ENCODE measurements around the gene TAAR2. TPM values are rescaled to one million over a fixed set of nuclear protein-coding genes. Genes with fewer than 3 reads are reported as not detected.

TAAR2 gene
- not detected for total RNA-seq

DNA sequence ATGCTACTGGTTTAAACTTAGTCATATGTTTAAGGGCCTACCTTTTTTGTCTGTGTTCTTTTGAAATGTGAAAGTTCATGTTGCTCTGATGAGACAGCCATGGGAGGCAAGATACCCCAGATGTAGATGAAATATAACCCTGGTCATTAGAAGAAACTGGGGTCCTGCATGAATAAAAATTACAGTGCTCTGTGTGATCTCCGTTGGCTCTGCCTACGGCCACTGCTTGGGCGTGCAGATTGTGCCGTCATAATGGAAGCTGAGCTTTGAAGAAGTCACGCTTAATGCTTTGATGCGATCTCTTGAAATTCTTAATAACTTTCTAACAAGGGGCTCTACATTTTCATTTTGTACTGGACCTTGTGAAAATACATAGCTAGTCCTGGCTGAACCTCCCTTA lies at the start of gene TAAR2:
TAAR2 (minus strand) TSS at position 101 of the 400 bp plus-strand sequence; CDS start at position 101, 0 bp downstream.
- Histone ChIP-seq H3K36me3 (no peaks in the 10 kb centered on the region), H3K4me3 (no peak within 1 kb of the TSS), H3K27ac (no peak within 1 kb of the TSS), H3K4me1 (no peaks in the 10 kb centered on the region), H3K27me3 (no peaks in the 10 kb centered on the region), H3K9me3 (peaks cover 0 to 11% (median 1%) of the 10 kb centered on the region in 4 donors)
- WGBS, 2 donors, result 90 to 93% methylated on average over 6 of the region's 6 CpGs
- no peak for TF ChIP-seq POLR2A (IDR thresholded peaks at IDR 0.05)
- TF ChIP-seq, protein P1, sequence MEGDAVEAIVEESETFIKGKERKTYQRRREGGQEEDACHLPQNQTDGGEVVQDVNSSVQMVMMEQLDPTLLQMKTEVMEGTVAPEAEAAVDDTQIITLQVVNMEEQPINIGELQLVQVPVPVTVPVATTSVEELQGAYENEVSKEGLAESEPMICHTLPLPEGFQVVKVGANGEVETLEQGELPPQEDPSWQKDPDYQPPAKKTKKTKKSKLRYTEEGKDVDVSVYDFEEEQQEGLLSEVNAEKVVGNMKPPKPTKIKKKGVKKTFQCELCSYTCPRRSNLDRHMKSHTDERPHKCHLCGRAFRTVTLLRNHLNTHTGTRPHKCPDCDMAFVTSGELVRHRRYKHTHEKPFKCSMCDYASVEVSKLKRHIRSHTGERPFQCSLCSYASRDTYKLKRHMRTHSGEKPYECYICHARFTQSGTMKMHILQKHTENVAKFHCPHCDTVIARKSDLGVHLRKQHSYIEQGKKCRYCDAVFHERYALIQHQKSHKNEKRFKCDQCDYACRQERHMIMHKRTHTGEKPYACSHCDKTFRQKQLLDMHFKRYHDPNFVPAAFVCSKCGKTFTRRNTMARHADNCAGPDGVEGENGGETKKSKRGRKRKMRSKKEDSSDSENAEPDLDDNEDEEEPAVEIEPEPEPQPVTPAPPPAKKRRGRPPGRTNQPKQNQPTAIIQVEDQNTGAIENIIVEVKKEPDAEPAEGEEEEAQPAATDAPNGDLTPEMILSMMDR (IDR thresholded peaks at IDR 0.05), result no peak
- TF ChIP-seq EP300 (IDR thresholded peaks at IDR 0.05), result no peak
- DNase-seq (ENCODE audit: low spot score in 2 of 2), result no peak

DNA sequence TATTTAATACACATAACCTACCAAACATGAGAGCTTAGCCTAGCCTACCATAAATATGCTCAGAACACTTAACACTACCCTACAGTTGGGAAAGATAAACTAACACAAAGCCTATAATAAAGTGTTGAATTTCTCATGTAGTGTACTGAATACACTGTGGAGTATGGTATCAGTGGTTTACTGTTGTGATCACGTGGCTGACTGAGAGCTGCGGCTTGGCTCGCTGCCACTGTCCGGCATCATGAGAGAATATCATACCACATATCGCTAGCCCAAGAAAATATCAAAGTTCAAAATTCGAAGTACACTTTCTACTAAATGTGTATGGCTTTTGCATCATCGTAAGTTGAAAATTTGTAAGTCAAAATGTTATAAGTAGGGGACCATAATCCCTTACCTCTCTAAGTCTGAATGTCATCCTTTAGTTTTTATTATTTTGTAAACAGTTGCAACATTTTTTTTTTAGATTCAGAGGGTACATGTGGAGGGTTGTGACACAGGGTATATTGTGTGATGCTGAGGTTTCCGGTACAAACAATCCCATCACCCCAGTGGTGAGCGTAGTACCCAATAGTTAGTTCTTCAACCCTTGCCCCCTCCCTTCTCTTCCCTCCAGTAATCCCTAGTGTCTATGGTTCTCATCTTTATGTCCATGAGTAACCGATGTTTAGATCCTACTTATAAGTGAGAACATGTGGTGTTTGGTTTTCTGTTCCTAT lies 49.5 kb upstream of the TAAR2 start:
- Histone ChIP-seq H3K27me3 (no peaks in the 10 kb centered on the region), H3K27ac (no peak overlapping the region), H3K36me3 (no peaks in the 10 kb centered on the region), H3K4me3 (no peak overlapping the region), H3K4me1 (no peaks in the 10 kb centered on the region), H3K9me3 (no peaks in the 10 kb centered on the region)
- no peak for DNase-seq (ENCODE audit: low spot score in 2 of 2)
- TF ChIP-seq POLR2A (IDR thresholded peaks at IDR 0.05) (no peak), EP300 (IDR thresholded peaks at IDR 0.05) (no peak)
- TF ChIP-seq, protein P1 (IDR thresholded peaks at IDR 0.05), result no peak
- WGBS, 2 donors, result 52 to 64% methylated on average over 10 of the region's 10 CpGs

- TF ChIP-seq POLR2A (IDR thresholded peaks at IDR 0.05) (no peak), EP300 (IDR thresholded peaks at IDR 0.05) (no peak)
- TF ChIP-seq, protein P1 (IDR thresholded peaks at IDR 0.05), result no peak
- no peaks in the 10 kb centered on the region for H3K4me1 ChIP-seq
- 94% methylated on average over 1 of the region's 1 CpG for WGBS, 2 donors
- H3K9me3 ChIP-seq, result no peaks in the 10 kb centered on the region
- H3K36me3 ChIP-seq, result no peaks in the 10 kb centered on the region
- H3K27ac ChIP-seq, result no peak overlapping the region
- no peak for DNase-seq (ENCODE audit: low spot score in 2 of 2)
- H3K4me3 ChIP-seq, result no peak overlapping the region
- no peaks in the 10 kb centered on the region for H3K27me3 ChIP-seq
These were observed 47.2 kb upstream of the TAAR2 start for GRCh38 chr6:132671295-132671694.

GRCh38 chr6:132669690-132670291 lies 45.7 kb upstream of the TAAR2 start:
- 8 to 13% methylated on average over 4 of the region's 4 CpGs for WGBS, 2 donors
- DNase-seq (ENCODE audit: low spot score in 2 of 2), result no peak
- H3K27me3 ChIP-seq, result no peaks in the 10 kb centered on the region
- H3K9me3 ChIP-seq, result no peaks in the 10 kb centered on the region
- no peak overlapping the region for H3K4me3 ChIP-seq
- no peaks in the 10 kb centered on the region for H3K36me3 ChIP-seq
- H3K27ac ChIP-seq, result no peak overlapping the region
- H3K4me1 ChIP-seq, result no peaks in the 10 kb centered on the region
- TF ChIP-seq, protein P1 (IDR thresholded peaks at IDR 0.05), result peak in 4 of 5 experiments; percentile 22 to 51 (median 40)
- TF ChIP-seq POLR2A (IDR thresholded peaks at IDR 0.05) (no peak), EP300 (IDR thresholded peaks at IDR 0.05) (peak in 1 of 2 donors; percentile 27)

DNA sequence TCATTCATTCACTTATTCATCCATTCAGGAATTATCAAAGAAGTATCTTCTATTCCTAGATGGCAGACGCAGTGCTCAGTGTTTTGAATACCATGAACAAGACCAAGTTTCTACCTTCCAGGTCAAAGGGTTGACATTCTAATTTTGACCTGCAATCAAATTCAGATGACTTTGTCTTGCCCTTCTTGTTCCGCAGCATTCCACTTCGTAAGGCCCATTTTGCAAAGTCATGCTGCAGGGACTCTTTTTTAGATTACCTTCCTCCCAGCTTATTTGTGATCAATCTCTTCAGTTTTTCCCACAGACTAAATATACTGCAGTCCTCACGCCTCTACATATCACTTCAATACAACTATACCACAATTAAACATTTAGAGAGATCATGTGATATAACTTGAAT lies 42.0 kb upstream of the TAAR2 start:
- Histone ChIP-seq H3K4me3 (no peak overlapping the region), H3K36me3 (no peaks in the 10 kb centered on the region), H3K27ac (no peak overlapping the region), H3K4me1 (no peaks in the 10 kb centered on the region), H3K27me3 (no peaks in the 10 kb centered on the region), H3K9me3 (no peaks in the 10 kb centered on the region)
- no peak for DNase-seq (ENCODE audit: low spot score in 2 of 2)
- TF ChIP-seq, protein P1 (IDR thresholded peaks at IDR 0.05), result no peak
- TF ChIP-seq EP300 (IDR thresholded peaks at IDR 0.05) (no peak), POLR2A (IDR thresholded peaks at IDR 0.05) (no peak)
- 81 to 85% methylated on average over 4 of the region's 4 CpGs for WGBS, 2 donors
